Measurements from ENCODE around the gene GAPDHS. TPM values are rescaled to one million over a fixed set of nuclear protein-coding genes. Genes with fewer than 3 reads are reported as not detected.
A peak's percentile ranks its signal among the peaks of the same experiment; 100 is the strongest.

GAPDHS gene
- total RNA-seq, 1 experiment from 2014 or later, result not detected

DNA sequence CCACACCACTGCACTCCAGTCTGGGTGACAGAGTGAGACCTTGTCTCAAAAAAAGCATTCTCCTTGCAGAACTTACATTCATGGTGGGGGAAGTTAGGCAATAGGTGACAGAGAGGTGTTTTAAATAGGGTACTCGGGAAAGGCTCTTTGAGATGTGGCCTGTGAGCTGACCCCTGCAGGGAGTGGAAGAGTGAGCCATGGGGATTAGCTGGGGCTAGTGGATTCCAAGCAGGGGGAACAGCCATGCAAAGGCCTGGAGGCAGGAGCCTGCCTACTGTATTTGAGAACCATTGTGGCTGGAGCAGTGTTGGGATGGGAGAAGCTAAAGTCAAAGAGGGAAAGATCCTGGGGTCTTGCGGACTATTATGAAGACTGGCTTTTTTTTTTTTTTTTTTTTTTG, 15.9 kb upstream of the GAPDHS start:
- ChIA-PET CTCF (no interaction called here), POLR2A (no interaction called here), RAD21 (ENCODE audit: low non-redundant PET in 1 of 2, low total read pairs in 2 of 2, uncharacterized antibody in 2 of 2, unreplicated experiment in 2 of 2) (no interaction called here)
- Histone ChIP-seq H3K27ac (ENCODE audit: low read depth, low read length) (no peak overlapping the region), H4K20me1 (ENCODE audit: insufficient read depth) (no peaks in the 10 kb centered on the region), H3K79me2 (ENCODE audit: insufficient read depth, low read length) (no peaks in the 10 kb centered on the region), H3K4me2 (ENCODE audit: low read length) (no peak overlapping the region), H3K36me3 (ENCODE audit: control insufficient read depth in 1 of 2, insufficient read depth in 2 of 2, low read length in 2 of 2) (no peaks in the 10 kb centered on the region), H3K9me3 (ENCODE audit: control insufficient read depth in 1 of 2, insufficient read depth in 1 of 2, low read depth in 1 of 2, low read length in 2 of 2) (no peaks in the 10 kb centered on the region), H3K4me3 (replicated peaks in 1 of 2; ENCODE audit: low read depth in 1 of 2, low read length in 2 of 2) (no peak overlapping the region), H3K9me2 (ENCODE audit: insufficient read depth) (no peaks in the 10 kb centered on the region), H3K4me1 (ENCODE audit: control insufficient read depth in 1 of 2, insufficient read depth in 2 of 2, low read length in 2 of 2) (peaks cover 19 to 46% of the 10 kb centered on the region in 2 experiments), H2AFZ (ENCODE audit: low read depth, low read length, poor library complexity, severe bottlenecking) (no peak overlapping the region), H3K27me3 (ENCODE audit: insufficient read depth, low read length) (no peaks in the 10 kb centered on the region), H3K9ac (ENCODE audit: low read length) (no peak overlapping the region)
- no peak for DNase-seq (ENCODE audit: low read depth, low spot score)
- ATAC-seq, result no peak
- intact Hi-C loops (cut with micrococcal nuclease), result no loop called here
- BruUV-seq (replicated peaks), result no TSS peak
- TF ChIP-seq ZBTB33 (IDR thresholded peaks at IDR 0.05; ENCODE audit: extremely low read depth, insufficient replicate concordance, low read length) (no peak), JUND (IDR thresholded peaks at IDR 0.05) (no peak), TCF7L2 (IDR thresholded peaks at IDR 0.05; ENCODE audit: borderline replicate concordance, extremely low read depth, insufficient read depth, insufficient read length) (no peak)

GRCh38 chr19:35518313-35518712, 14.9 kb upstream of the GAPDHS start:
- peak overlapping the region; percentile 57 for H3K4me2 ChIP-seq (ENCODE audit: low read length)
- ATAC-seq (no peak; the same call in 1 of the 2 replicates), DNase-seq (ENCODE audit: low read depth, low spot score) (peak; percentile 19)
- RAD21 ChIA-PET (ENCODE audit: low non-redundant PET in 1 of 2, low total read pairs in 2 of 2, uncharacterized antibody in 2 of 2, unreplicated experiment in 2 of 2), result no interaction called here
- no TSS peak for BruUV-seq (replicated peaks)
- no peaks in the 10 kb centered on the region for H3K36me3 ChIP-seq (ENCODE audit: control insufficient read depth in 1 of 2, insufficient read depth in 2 of 2, low read length in 2 of 2)
- no peaks in the 10 kb centered on the region for H3K79me2 ChIP-seq (ENCODE audit: insufficient read depth, low read length)
- H3K4me3 ChIP-seq (replicated peaks in 1 of 2; ENCODE audit: low read depth in 1 of 2, low read length in 2 of 2), result no peak overlapping the region
- H3K27me3 ChIP-seq (ENCODE audit: insufficient read depth, low read length), result no peaks in the 10 kb centered on the region
- H3K9ac ChIP-seq (ENCODE audit: low read length), result no peak overlapping the region
- intact Hi-C loops (cut with micrococcal nuclease), result no loop called here
- TF ChIP-seq, protein P1, sequence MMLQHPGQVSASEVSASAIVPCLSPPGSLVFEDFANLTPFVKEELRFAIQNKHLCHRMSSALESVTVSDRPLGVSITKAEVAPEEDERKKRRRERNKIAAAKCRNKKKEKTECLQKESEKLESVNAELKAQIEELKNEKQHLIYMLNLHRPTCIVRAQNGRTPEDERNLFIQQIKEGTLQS (IDR thresholded peaks at IDR 0.05), result no peak
- no peak for TF ChIP-seq CBX3 (IDR thresholded peaks at IDR 0.05; ENCODE audit: low read depth)
- no peak for TF ChIP-seq REST (IDR thresholded peaks at IDR 0.05; ENCODE audit: low read depth)
- H3K9me2 ChIP-seq (ENCODE audit: insufficient read depth), result no peaks in the 10 kb centered on the region
- CTCF ChIA-PET, result no interaction called here
- POLR2A ChIA-PET, result interaction anchor here (3.9 kb wide), 1 partner anchor 9 kb away, joined by 22 read pairs; no protein-coding TSS in a partner anchor
- H3K9me3 ChIP-seq (ENCODE audit: control insufficient read depth in 1 of 2, insufficient read depth in 1 of 2, low read depth in 1 of 2, low read length in 2 of 2), result no peaks in the 10 kb centered on the region
- no peak overlapping the region for H2AFZ ChIP-seq (ENCODE audit: low read depth, low read length, poor library complexity, severe bottlenecking)
- no peaks in the 10 kb centered on the region for H4K20me1 ChIP-seq (ENCODE audit: insufficient read depth)
- H3K4me1 ChIP-seq (ENCODE audit: control insufficient read depth in 1 of 2, insufficient read depth in 2 of 2, low read length in 2 of 2), result peaks cover 17 to 43% of the 10 kb centered on the region in 2 experiments
- H3K27ac ChIP-seq (ENCODE audit: low read depth, low read length), result no peak overlapping the region
